ENCODE data around the gene TERT. TPM values are rescaled to one million over a fixed set of nuclear protein-coding genes. Genes with fewer than 3 reads are reported as not detected.

The TERT gene
- total and polyA plus RNA-seq, 2 of the 4 experiments (the other 2 are of a cell fraction): not detected

- dilution Hi-C loops (cut with HindIII; ENCODE audit: low sequenced_read_pairs, unreplicated experiment): no loop called here
- Histone ChIP-seq H3K23ac (ENCODE audit: low read depth, low read length) (no peak overlapping the region), H3K18ac (ENCODE audit: low read depth, low read length) (no peak overlapping the region), H3K4ac (ENCODE audit: low read depth, low read length) (no peak overlapping the region), H3K9me3 (ENCODE audit: control insufficient read depth, insufficient read depth, low read length) (no peaks in the 10 kb centered on the region), H3K56ac (ENCODE audit: extremely low read depth, insufficient read depth, low read length) (no peak overlapping the region), H3K14ac (replicated peaks; ENCODE audit: low read depth, low read length) (no peak overlapping the region), H4K20me1 (ENCODE audit: insufficient read depth, low read length) (no peaks in the 10 kb centered on the region; the same call in 1 of the 2 replicates), H3K27ac (ENCODE audit: insufficient read depth, low read length) (no peak overlapping the region), H3K9me1 (ENCODE audit: insufficient read depth, low read length) (no peaks in the 10 kb centered on the region), H2AFZ (replicated peaks; ENCODE audit: low read length, poor library complexity) (no peak overlapping the region), H3K79me1 (ENCODE audit: low read depth in 1 of 2, low read length in 2 of 2) (no peaks in the 10 kb centered on the region), H2BK20ac (ENCODE audit: low read depth, low read length) (no peak overlapping the region), H4K8ac (ENCODE audit: low read depth in 2 of 2, low read length in 2 of 2) (no peak overlapping the region), H3K4me3 (ENCODE audit: insufficient read depth, low read depth, low read length) (no peak overlapping the region), H3K36me3 (ENCODE audit: control insufficient read depth, insufficient read depth, low read length) (no peaks in the 10 kb centered on the region), H4K5ac (ENCODE audit: low read depth, low read length) (no peak overlapping the region), H3K4me2 (ENCODE audit: low read depth, low read length) (no peak overlapping the region), H2AK5ac (ENCODE audit: low read depth, low read length) (no peak overlapping the region), H3K4me1 (ENCODE audit: control insufficient read depth, insufficient read depth, low read length) (peaks cover 3% of the 10 kb centered on the region; the same call in 1 of the 2 replicates), H2AK9ac (replicated peaks; ENCODE audit: low read depth, low read length, poor library complexity) (no peak overlapping the region), H3K27me3 (ENCODE audit: control insufficient read depth, insufficient read depth, low read length) (peaks cover 26% of the 10 kb centered on the region; the same call in 1 of the 2 replicates), H2BK120ac (ENCODE audit: low read depth, low read length) (no peak overlapping the region), H2BK5ac (ENCODE audit: low read depth, low read length, poor library complexity, severe bottlenecking) (no peak overlapping the region), H3K9ac (ENCODE audit: low read depth, low read length) (no peak overlapping the region), H2BK15ac (ENCODE audit: low read depth, low read length) (no peak overlapping the region), H4K91ac (ENCODE audit: insufficient read depth, low read depth, low read length) (no peak overlapping the region)
- DNase-seq (no peak), ATAC-seq (ENCODE audit: low read depth) (no peak)
- WGBS, 2 experiments (ENCODE audit: extremely low coverage in 2 of 2, insufficient read length in 1 of 2): 76% methylated on average over 8 of the region's 24 CpGs; no CpG with 5 or more reads in 1 of the 2 experiments
- ChIA-PET CTCF (no interaction called here), POLR2A (ENCODE audit: unreplicated experiment) (no interaction called here)
- TF ChIP-seq CEBPB (IDR thresholded peaks at IDR 0.05; ENCODE audit: low read depth, low read length): no peak
- TF ChIP-seq MAFK (IDR thresholded peaks at IDR 0.05; ENCODE audit: low read depth, low read length): no peak
- no peak for TF ChIP-seq MAZ (IDR thresholded peaks at IDR 0.05; ENCODE audit: borderline replicate concordance, low read depth, low read length)
- no peak for TF ChIP-seq USF2 (IDR thresholded peaks at IDR 0.05; ENCODE audit: low read depth, low read length)
- no peak for TF ChIP-seq SMC3 (IDR thresholded peaks at IDR 0.05; ENCODE audit: low read depth, low read length)
- TF ChIP-seq RCOR1 (IDR thresholded peaks at IDR 0.05; ENCODE audit: insufficient replicate concordance, low read length): no peak
- TF ChIP-seq, protein P1, sequence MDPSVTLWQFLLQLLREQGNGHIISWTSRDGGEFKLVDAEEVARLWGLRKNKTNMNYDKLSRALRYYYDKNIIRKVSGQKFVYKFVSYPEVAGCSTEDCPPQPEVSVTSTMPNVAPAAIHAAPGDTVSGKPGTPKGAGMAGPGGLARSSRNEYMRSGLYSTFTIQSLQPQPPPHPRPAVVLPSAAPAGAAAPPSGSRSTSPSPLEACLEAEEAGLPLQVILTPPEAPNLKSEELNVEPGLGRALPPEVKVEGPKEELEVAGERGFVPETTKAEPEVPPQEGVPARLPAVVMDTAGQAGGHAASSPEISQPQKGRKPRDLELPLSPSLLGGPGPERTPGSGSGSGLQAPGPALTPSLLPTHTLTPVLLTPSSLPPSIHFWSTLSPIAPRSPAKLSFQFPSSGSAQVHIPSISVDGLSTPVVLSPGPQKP (IDR thresholded peaks at IDR 0.05; ENCODE audit: borderline replicate concordance, low read depth, low read length): no peak
- no peak for TF ChIP-seq CHD1 (IDR thresholded peaks at IDR 0.05; ENCODE audit: low read depth, low read length)
- no peak for TF ChIP-seq FOS (IDR thresholded peaks at IDR 0.05; ENCODE audit: low read depth, low read length)
- in situ Hi-C loops (cut with MboI; ENCODE audit: low sequenced_read_pairs): no loop called here
- intact Hi-C loops (cut with micrococcal nuclease): no loop called here
- BruUV-seq (replicated peaks): no TSS peak
Measured at GRCh38 chr5:1203311-1203967, 91.4 kb downstream of the TERT start.
